HCT116 (cell line): ENCODE data around the gene GFOD2. TPM values are rescaled to one million over a fixed set of nuclear protein-coding genes. Genes with fewer than 3 reads are reported as not detected.

ENCODE experiments used
- ATAC-seq: fragments of 200-7000 bp; cut with Tn5 transposase; 2 replicates; pipeline ENCODE4 v1.9.1; 2020; ENCODE audit warnings: mild to moderate bottlenecking, moderate library complexity
- BruUV-seq: library from RNA; stranded (reverse); fragments of 400-500 nt; replicated peaks from 2 replicates; lab custom pipeline; 2021; lab: Mats Ljungman, UMichigan
- CTCF ChIA-PET: fragments of 300-600 bp; sonication (Branson Sonifier 250); formaldehyde crosslinking; loops from one replicate; lab custom pipeline; 2021; ENCODE audit warnings: antibody characterized with exemption; lab: Charles Lee
- POLR2A ChIA-PET: fragments of 300-600, 350-600 bp; sonication (Branson Sonifier 250); formaldehyde crosslinking; loops from one replicate; lab custom pipeline; 2021; ENCODE audit warnings: antibody characterized with exemption; lab: Charles Lee
- RAD21 ChIA-PET, 2 experiments: fragments of 300-600 bp; sonication (Branson Sonifier 250); formaldehyde crosslinking; loops; one replicate each; lab custom pipeline; 2023; ENCODE audit warnings: low total read pairs in 2 of 2; ENCODE audit not compliant: uncharacterized antibody in 2 of 2, unreplicated experiment in 2 of 2, low non-redundant PET in 1 of 2; lab: Charles Lee
- DNase-seq: peaks from one replicate; pipeline ENCODE4 v3.0.0-alpha.2; 2010; ENCODE audit warnings: low read depth, low spot score
- H2AFZ ChIP-seq: fragments of 200-600 bp; shearing (Covaris generic), sonication (generic); 2 replicates; pipeline ENCODE4 v1.6.1; 2017; ENCODE audit warnings: low read depth, mixed run types, mixed read lengths, antibody characterized with exemption, low read length; ENCODE audit not compliant: poor library complexity, severe bottlenecking
- H3K27ac ChIP-seq: 2 replicates; pipeline ENCODE4 v1.5.1; 2012; ENCODE audit warnings: low read depth, low read length
- H3K27me3 ChIP-seq: fragments of 200-600 bp; sonication (generic); 2 replicates; pipeline ENCODE4 v1.6.1; 2016; ENCODE audit warnings: mixed run types, low read length, mixed read lengths; ENCODE audit not compliant: insufficient read depth
- H3K36me3 ChIP-seq, 2 experiments: fragments of 200-500 bp in 1 of 2; fragments of 200-600 bp in 1 of 2; sonication (Bioruptor generic) in 1 of 2; sonication (generic) in 1 of 2; 2 replicates each; pipeline versions ENCODE4 v1.5.1 to v1.6.1; 2014 to 2016; ENCODE audit warnings: low read length in 2 of 2, inconsistent platforms in 1 of 2, mixed read lengths in 1 of 2, mixed run types in 1 of 2; ENCODE audit not compliant: insufficient read depth in 2 of 2, control insufficient read depth in 1 of 2
- H3K4me1 ChIP-seq, 2 experiments: fragments of 200-600 bp in 1 of 2; sonication (generic) in 1 of 2; 2 replicates each; pipeline versions ENCODE4 v1.5.1 to v1.6.1; 2012 to 2017; ENCODE audit warnings: low read length in 2 of 2, inconsistent platforms in 1 of 2, mild to moderate bottlenecking in 1 of 2, mixed read lengths in 1 of 2, mixed run types in 1 of 2, moderate library complexity in 1 of 2; ENCODE audit not compliant: insufficient read depth in 2 of 2, control insufficient read depth in 1 of 2
- H3K4me2 ChIP-seq: fragments of 200-600 bp; sonication (generic); 2 replicates; pipeline ENCODE4 v1.6.1; 2017; ENCODE audit warnings: mixed run types, low read length, mixed read lengths
- H3K4me3 ChIP-seq, 2 experiments: fragments of 200-600 bp in 1 of 2; sonication (generic) in 1 of 2; replicated peaks in 1 of 2; 2 replicates each; pipeline ENCODE4 v1.5.1; 2011 to 2016; ENCODE audit warnings: low read length in 2 of 2, control low read depth in 1 of 2, low read depth in 1 of 2, mild to moderate bottlenecking in 1 of 2, mixed read lengths in 1 of 2, mixed run types in 1 of 2
- H3K79me2 ChIP-seq: fragments of 200-600 bp; sonication (generic); 2 replicates; pipeline ENCODE4 v1.6.1; 2017; ENCODE audit warnings: mild to moderate bottlenecking, mixed run types, low read length, moderate library complexity, mixed read lengths; ENCODE audit not compliant: insufficient read depth
- H3K9ac ChIP-seq: fragments of 200-600 bp; sonication (generic); 2 replicates; pipeline ENCODE4 v1.6.1; 2016; ENCODE audit warnings: low read length, mixed read lengths
- H3K9me2 ChIP-seq: fragments of 200-600 bp; sonication (generic), shearing (Covaris generic); 2 replicates; pipeline ENCODE4 v1.6.1; 2017; ENCODE audit warnings: mixed run types, mild to moderate bottlenecking, moderate library complexity; ENCODE audit not compliant: insufficient read depth
- H3K9me3 ChIP-seq, 2 experiments: fragments of 200-500 bp in 1 of 2; fragments of 200-600 bp in 1 of 2; sonication (Bioruptor generic) in 1 of 2; sonication (generic) in 1 of 2; 2 replicates each; pipeline ENCODE4 v1.6.1; 2014 to 2017; ENCODE audit warnings: low read length in 2 of 2, mixed read lengths in 2 of 2, inconsistent platforms in 1 of 2, low read depth in 1 of 2, mild to moderate bottlenecking in 1 of 2, mixed run types in 1 of 2, moderate library complexity in 1 of 2; ENCODE audit not compliant: control insufficient read depth in 1 of 2, insufficient read depth in 1 of 2
- H4K20me1 ChIP-seq: fragments of 200-600 bp; sonication (generic), shearing (Covaris generic); 2 replicates; pipeline ENCODE4 v1.6.1; 2017; ENCODE audit warnings: mixed run types, mild to moderate bottlenecking, moderate library complexity; ENCODE audit not compliant: insufficient read depth
- EGR1 ChIP-seq: IDR thresholded peaks from 2 replicates; pipeline ENCODE4 v1.6.1; 2012; ENCODE audit warnings: low read depth
- EZH2phosphoT487 ChIP-seq: fragments of 200-600 bp; IDR thresholded peaks from 2 replicates; pipeline ENCODE4 v1.6.1; 2018; ENCODE audit warnings: antibody characterized with exemption, borderline replicate concordance
- intact Hi-C: fragments of 100-400 bp; cut with micrococcal nuclease; formaldehyde crosslinking; loops from 2 replicates; pipeline ENCODE4 v1.10.0; 2022
- total RNA-seq: library from RNA; stranded (reverse); gene quantifications from one replicate; pipeline ENCODE4 v1.2.1, GENCODE V29; 2021; ENCODE audit not compliant: unreplicated experiment
- TF ChIP-seq, protein P1 (sequence below): IDR thresholded peaks from 2 replicates; pipeline ENCODE4 v1.6.1; 2012
- TF ChIP-seq, protein P2 (sequence below), 3 experiments: fragments of 200-600 bp in 1 of 3; sonication (generic) in 1 of 3; IDR thresholded peaks in 2 of 3; conservative IDR thresholded peaks in 1 of 3; 2 replicates each; pipeline ENCODE4 v1.5.1; 2012 to 2017; ENCODE audit warnings: low read depth in 2 of 3, low read length in 2 of 3, antibody characterized with exemption in 1 of 3, borderline replicate concordance in 1 of 3, control low read depth in 1 of 3, mild to moderate bottlenecking in 1 of 3, mixed read lengths in 1 of 3, mixed run types in 1 of 3, moderate library complexity in 1 of 3; ENCODE audit not compliant: insufficient read depth in 1 of 3
- TF ChIP-seq, protein P3 (sequence below): IDR thresholded peaks from 2 replicates; pipeline ENCODE4 v1.6.1; 2012; ENCODE audit warnings: low read depth
- TF ChIP-seq, protein P4 (sequence below): IDR thresholded peaks from 2 replicates; pipeline ENCODE4 v1.6.1; 2011; ENCODE audit warnings: mild to moderate bottlenecking, low read length, moderate library complexity; ENCODE audit not compliant: insufficient replicate concordance; ENCODE audit errors: extremely low read depth

The GFOD2 gene
- total RNA-seq, 1 experiment from 2014 or later = 17.4 TPM

DNA sequence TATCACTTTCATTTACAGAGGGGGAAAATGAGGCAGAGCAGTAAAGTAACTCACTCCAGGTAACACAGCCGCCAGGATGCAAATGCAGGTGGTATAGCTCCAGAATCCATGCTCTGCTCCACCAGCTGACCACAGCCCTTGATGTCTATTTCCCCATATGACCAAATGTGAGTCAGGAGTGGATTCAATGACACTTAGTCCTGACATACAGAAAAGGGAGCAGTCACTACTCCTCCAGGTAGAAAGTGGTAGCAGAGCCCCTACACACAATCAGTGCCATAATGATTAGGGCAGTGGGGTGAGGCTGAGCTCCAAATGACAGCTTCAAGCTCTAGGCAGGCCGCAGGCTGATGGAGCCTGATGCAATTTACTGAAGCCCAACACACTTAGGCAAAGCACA, 43.3 kb upstream of the GFOD2 start:
- Histone ChIP-seq H3K9ac (no peak overlapping the region), H3K27me3 (no peaks in the 10 kb centered on the region), H3K27ac (no peak overlapping the region), H3K9me3 (no peaks in the 10 kb centered on the region), H4K20me1 (no peaks in the 10 kb centered on the region), H2AFZ (no peak overlapping the region), H3K36me3 (no peaks in the 10 kb centered on the region), H3K4me2 (no peak overlapping the region), H3K4me3 (no peak overlapping the region), H3K9me2 (no peaks in the 10 kb centered on the region), H3K79me2 (no peaks in the 10 kb centered on the region), H3K4me1 (peaks cover 0 to 7% of the 10 kb centered on the region in 2 experiments; a peak in 2 of 4 replicates)
- TF ChIP-seq, protein P1, sequence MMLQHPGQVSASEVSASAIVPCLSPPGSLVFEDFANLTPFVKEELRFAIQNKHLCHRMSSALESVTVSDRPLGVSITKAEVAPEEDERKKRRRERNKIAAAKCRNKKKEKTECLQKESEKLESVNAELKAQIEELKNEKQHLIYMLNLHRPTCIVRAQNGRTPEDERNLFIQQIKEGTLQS = no peak
- TF ChIP-seq, protein P2, sequence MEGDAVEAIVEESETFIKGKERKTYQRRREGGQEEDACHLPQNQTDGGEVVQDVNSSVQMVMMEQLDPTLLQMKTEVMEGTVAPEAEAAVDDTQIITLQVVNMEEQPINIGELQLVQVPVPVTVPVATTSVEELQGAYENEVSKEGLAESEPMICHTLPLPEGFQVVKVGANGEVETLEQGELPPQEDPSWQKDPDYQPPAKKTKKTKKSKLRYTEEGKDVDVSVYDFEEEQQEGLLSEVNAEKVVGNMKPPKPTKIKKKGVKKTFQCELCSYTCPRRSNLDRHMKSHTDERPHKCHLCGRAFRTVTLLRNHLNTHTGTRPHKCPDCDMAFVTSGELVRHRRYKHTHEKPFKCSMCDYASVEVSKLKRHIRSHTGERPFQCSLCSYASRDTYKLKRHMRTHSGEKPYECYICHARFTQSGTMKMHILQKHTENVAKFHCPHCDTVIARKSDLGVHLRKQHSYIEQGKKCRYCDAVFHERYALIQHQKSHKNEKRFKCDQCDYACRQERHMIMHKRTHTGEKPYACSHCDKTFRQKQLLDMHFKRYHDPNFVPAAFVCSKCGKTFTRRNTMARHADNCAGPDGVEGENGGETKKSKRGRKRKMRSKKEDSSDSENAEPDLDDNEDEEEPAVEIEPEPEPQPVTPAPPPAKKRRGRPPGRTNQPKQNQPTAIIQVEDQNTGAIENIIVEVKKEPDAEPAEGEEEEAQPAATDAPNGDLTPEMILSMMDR (IDR thresholded peaks at IDR 0.05 in 2 of 3, conservative IDR thresholded peaks at IDR 0.05 in 1 of 3; ENCODE audit: borderline replicate concordance in 1 of 3, insufficient read depth in 1 of 3, low read depth in 2 of 3, low read length in 2 of 3) = no peak
- TF ChIP-seq EZH2phosphoT487 (no peak), EGR1 (no peak)
- TF ChIP-seq, protein P3, sequence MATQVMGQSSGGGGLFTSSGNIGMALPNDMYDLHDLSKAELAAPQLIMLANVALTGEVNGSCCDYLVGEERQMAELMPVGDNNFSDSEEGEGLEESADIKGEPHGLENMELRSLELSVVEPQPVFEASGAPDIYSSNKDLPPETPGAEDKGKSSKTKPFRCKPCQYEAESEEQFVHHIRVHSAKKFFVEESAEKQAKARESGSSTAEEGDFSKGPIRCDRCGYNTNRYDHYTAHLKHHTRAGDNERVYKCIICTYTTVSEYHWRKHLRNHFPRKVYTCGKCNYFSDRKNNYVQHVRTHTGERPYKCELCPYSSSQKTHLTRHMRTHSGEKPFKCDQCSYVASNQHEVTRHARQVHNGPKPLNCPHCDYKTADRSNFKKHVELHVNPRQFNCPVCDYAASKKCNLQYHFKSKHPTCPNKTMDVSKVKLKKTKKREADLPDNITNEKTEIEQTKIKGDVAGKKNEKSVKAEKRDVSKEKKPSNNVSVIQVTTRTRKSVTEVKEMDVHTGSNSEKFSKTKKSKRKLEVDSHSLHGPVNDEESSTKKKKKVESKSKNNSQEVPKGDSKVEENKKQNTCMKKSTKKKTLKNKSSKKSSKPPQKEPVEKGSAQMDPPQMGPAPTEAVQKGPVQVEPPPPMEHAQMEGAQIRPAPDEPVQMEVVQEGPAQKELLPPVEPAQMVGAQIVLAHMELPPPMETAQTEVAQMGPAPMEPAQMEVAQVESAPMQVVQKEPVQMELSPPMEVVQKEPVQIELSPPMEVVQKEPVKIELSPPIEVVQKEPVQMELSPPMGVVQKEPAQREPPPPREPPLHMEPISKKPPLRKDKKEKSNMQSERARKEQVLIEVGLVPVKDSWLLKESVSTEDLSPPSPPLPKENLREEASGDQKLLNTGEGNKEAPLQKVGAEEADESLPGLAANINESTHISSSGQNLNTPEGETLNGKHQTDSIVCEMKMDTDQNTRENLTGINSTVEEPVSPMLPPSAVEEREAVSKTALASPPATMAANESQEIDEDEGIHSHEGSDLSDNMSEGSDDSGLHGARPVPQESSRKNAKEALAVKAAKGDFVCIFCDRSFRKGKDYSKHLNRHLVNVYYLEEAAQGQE = no peak
- TF ChIP-seq, protein P4, sequence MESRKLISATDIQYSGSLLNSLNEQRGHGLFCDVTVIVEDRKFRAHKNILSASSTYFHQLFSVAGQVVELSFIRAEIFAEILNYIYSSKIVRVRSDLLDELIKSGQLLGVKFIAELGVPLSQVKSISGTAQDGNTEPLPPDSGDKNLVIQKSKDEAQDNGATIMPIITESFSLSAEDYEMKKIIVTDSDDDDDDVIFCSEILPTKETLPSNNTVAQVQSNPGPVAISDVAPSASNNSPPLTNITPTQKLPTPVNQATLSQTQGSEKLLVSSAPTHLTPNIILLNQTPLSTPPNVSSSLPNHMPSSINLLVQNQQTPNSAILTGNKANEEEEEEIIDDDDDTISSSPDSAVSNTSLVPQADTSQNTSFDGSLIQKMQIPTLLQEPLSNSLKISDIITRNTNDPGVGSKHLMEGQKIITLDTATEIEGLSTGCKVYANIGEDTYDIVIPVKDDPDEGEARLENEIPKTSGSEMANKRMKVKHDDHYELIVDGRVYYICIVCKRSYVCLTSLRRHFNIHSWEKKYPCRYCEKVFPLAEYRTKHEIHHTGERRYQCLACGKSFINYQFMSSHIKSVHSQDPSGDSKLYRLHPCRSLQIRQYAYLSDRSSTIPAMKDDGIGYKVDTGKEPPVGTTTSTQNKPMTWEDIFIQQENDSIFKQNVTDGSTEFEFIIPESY = no peak
- intact Hi-C loops = no loop called here
- ChIA-PET RAD21 (no interaction called here), CTCF (no interaction called here), POLR2A (no interaction called here)
- no TSS peak for BruUV-seq
- ATAC-seq (no peak), DNase-seq (no peak)
